Raji (cell line): ENCODE results near the gene BUB3.

Experiments used
- POLR2A ChIP-seq: IDR thresholded peaks from 2 replicates; pipeline ENCODE4 v1.6.1; 2011; ENCODE audit warnings: low read depth, low read length, control low read depth; ENCODE audit not compliant: insufficient read depth

BUB3 gene

DNA sequence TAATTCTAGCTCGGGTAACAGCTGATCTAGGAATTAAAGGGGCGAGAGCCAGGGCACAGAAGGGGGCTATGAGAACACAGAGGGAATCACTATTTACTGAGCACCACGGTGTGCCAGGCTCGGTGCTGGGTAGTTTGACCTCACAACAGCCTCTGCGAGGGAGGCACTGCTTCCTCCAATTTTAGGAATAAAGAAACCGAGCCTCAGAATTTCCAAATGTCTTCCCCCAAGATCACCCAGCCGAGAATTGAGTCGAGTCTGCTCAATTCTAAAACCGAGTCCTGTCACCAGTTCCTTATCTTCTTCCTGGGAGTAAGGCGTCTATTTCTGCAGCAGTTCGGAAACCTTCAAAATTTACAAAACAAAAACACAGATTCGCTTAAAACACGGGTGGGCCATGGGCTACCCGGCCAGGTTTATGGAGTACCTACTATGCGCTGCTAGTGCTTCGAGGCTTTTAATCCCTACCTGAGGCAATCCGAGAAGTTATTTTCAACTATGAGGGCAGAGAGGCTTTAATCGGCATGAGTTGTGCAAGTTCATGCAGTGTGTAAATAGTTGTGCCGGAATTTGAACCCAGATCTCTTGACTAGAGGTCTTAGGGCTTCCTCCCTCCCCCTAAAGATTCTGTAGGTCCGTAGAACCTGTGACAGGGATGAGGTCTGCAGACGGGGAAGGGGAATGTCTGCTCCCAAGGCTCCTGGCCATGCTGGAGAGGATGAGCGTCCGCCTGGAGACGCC, 7.1 kb upstream of the BUB3 start:
- TF ChIP-seq POLR2A = no peak

DNA sequence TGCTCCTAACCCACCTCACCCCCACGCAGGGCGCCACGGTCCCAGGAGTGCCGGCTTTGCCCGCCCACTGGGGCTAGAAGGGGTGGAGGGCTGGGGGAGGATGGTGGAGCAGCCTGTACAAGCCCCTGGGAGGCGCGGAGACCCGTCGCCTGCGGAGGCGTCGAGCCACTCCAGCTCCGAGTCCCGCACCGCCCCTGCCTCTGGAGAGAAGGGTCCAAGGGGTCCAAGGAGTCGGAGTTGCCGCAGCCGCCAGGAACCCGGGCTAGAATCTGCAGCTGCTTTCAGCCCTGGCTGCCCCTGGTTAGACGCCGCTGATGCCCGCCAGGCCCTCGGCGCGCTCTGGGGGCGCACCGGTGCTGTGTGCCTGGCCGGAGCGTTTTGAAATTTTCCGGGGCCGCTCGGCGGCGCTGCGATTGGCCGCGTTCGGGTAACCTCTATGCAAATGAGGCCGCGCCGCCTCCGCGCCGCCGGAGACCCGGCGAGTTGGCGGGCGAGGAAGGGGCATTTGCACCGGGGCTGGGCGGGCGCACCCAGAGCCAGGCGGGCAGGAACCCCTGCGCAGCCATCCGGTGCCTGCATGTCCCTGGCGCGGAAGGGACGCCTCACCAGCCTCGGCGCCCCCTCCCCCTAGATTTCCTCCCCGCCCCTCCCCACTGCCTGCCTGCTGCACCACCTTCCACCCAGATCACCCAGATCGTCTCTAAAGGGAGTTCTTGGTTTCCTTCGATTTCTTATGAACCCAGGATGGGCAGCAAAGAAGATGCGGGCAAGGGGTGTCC, 6.4 kb upstream of the BUB3 start, which contains the start of gene HMX2:
HMX2 (plus strand) TSS at position 502 of the 779 bp plus-strand sequence; CDS start at position 745, 243 bp downstream.
- TF ChIP-seq POLR2A = no peak

DNA sequence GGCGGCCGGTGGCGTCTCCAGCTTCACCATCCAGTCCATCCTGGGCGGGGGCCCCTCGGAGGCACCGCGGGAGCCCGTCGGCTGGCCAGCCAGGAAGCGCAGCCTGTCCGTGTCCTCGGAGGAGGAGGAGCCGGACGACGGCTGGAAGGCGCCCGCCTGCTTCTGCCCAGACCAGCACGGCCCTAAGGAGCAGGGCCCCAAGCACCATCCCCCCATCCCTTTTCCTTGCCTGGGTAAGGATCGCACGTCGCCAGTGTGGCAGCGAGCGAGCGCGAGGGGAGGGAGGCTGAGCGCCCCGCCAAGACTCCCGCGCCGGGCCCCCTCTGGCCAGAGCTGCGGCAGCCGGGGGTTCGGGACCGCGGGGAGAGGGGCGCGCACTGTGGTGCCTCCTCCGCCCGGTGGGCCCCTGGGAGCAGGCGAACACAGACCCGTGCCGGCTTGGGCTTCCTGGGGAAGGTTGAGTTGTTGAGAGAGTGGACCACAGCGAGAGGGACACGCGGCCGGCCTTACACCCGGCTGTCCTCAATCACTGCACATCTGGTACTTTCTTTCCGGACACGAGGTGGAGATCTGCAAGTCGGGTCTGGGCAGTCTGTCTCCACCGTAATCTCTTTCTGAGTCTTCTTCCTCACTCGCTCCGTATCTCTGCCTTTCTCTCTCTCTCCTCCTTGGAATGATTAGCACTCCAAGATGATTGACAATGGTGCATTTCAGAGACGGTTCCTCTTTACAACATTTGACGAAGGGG, 5.6 kb upstream of the BUB3 start:
- TF ChIP-seq POLR2A = no peak

DNA sequence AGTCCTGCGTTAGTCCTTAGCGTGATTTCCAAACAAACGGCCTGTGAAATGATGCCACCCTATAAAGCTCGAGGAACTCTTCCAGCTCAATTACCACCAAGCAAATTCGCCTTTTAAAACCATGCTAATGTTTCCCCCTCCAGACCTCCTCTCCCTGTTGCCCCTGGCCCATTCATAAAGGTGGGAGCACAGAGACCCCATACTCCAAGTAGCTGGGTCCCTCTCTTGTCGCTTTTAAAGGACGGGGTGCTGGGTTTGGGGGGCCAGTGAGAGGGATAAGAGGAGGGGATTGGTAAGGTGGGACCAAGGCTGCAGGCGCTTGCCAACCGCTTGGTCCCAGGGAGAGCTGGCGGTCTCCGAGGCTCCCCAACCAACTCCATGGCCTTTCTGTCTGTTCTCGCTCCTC, 5.0 kb upstream of the BUB3 start:
- no peak for TF ChIP-seq POLR2A

DNA sequence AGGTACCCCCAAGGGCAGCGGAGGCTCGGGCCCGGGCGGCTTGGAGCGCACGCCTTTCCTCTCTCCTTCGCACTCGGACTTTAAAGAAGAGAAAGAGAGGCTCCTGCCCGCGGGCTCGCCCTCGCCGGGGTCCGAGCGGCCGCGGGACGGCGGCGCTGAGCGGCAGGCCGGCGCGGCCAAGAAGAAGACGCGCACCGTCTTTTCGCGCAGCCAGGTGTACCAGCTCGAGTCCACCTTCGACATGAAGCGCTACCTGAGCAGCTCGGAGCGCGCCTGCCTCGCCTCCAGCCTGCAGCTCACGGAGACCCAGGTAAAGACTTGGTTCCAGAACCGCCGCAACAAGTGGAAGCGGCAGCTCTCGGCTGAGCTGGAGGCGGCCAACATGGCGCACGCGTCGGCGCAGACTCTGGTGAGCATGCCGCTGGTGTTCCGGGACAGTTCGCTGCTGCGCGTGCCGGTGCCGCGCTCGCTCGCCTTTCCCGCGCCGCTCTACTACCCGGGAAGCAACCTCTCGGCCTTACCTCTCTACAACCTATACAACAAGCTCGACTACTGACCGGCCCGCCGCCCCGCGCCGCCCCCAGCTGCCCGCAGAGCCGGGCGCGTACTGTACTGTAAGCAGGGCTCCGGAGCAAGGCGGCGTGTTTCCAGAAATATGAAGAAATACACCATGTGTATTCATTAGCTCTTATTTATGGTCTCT, 4.5 kb upstream of the BUB3 start:
- TF ChIP-seq POLR2A = no peak

DNA sequence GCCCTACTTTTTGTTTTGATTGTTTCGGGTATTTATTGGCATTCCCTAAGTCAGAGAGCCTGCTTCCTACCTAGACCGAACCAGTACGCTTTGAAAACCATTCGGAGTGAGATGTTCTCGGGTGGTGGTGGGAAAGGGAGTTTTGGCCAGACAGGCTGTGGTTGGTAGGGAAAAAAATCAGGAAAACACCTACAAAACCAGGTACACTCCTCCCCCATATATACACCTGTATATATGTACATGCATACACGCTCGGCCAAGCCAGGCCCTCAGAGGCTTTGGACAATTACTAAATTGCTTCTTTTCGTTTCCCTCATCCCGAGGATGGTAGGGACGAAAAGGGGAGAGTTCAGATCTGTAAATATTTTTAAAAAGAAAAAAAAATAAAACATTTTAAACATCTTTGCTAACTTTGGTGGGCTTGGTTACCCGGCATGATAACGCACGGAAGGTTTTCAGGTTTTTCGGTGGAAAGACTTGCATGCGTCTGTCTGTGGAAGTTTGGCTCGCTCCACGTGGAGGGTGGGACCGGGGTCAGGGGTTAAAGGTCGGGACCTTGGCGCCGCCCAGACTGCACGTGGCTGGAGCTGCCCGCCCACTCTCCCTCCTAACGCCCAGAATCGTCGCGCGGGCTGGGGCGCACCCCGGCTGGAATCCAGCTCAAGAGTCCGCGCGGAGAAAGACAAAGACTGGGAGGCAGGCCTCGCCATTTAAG, 3.8 kb upstream of the BUB3 start:
- no peak for TF ChIP-seq POLR2A

DNA sequence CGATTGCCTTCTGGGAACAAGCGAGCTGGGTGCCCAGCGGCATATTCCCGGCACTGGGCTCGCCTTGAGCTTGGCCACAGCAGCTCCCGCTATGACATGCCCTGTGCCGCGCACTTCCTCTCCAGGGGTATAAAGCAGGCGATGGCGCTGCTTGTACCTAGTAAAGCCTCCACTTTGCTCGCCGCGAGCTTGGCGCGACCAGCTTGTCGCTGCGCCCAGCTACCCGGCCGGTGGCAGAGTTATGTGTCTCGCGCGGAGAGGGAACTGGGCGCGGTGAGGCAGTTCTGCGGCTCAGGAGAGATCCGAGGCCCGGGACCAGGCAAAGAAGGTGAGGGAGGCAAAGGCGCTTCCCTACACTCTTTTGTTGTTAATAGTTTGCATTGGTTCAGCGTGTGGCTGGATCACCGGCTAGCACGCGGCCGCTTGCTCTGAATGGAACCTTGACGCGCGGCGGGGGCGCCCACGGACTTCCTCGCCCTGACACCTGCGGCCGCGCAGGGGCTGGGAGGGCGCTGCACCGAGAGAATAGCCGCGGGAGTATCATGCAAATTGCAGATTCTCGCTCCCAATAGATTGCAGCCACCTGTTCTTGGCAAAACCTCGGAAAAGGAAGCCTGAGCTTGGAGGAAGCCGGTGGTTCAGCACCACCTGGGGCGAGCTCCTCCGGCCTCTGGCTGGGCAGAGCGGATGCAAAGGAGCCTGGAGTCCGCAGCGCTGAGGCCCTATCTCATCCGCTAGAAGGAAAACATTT, 3.0 kb upstream of the BUB3 start:
- no peak for TF ChIP-seq POLR2A

DNA sequence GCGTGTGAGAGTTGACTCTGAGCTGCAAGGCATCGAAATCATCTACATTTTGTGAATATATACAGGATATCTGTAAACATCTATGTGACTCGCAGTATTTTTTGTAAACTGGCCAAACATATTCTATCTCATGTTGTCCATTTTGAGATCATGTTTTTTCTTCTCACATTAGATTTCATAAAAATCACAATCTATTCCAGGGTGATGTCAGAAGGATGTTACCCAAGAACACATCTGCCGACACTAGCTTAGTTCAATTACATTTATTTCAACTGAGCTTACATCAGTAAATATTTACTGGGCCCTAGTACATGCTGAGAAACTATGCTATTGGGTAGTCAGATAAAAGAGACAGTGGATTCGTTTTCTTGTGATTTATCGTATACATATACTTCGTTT, 2.5 kb upstream of the BUB3 start:
- TF ChIP-seq POLR2A = no peak

DNA sequence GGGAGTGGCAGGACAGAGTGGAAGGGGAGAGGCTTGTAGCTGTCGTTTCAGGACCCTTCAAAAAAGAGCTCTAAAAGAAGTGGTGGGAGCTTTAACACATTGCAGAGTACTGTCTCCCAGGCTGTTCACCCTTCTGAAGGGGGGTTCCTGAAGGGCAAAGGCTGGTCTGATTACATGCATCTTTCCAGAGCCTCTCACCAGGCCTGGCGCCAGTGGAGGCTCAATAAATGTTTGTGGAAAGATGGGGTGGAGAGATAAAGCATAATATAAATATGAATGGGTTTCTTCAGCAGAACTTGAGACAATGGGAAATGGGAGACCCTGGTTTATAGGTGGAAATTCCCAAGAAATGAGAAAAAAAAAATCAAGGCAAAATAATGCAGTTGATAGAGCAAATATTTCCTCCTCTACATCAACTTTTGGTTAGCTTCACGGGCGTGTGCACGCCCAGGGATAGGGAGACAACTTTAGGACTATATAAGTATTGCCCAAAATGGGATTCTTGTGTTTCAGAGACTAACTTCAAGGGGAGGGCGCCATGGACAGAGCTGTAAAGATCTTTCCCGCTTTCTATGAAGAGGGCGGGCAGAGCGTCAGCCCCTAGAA, 613 bp upstream of the BUB3 start:
- TF ChIP-seq POLR2A = no peak

DNA sequence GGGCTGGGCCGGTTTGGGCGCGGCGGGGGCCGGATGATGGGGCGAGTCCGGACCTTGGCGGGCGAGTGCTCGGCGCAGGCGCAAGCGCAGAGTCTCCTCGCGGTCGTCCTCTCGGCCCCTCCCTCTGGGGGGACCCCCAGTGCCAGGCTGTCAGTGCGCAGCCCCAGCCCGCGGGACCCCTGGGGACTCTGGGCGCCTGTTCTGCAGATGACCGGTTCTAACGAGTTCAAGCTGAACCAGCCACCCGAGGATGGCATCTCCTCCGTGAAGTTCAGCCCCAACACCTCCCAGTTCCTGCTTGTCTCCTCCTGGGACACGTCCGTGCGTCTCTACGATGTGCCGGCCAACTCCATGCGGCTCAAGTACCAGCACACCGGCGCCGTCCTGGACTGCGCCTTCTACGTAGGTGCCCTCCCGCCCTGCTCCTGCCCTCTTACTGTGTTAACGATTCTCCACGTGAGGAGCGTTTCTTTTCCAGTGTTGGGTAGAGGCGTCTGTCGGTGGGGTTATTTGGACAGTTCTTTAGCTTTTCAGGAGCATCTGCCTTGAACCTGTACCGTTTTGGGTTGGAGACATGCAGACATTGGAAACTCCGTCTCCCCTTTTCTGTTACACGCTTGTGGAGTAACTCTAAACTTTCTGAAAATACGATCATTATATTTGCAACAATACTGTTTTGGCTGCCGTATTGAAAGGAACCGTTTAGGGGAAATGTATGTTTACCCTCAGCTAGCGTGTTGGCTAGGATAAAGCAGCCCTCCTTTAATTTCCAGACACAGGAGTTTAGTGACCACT, 706 bp downstream of the BUB3 start:
- no peak for TF ChIP-seq POLR2A

DNA sequence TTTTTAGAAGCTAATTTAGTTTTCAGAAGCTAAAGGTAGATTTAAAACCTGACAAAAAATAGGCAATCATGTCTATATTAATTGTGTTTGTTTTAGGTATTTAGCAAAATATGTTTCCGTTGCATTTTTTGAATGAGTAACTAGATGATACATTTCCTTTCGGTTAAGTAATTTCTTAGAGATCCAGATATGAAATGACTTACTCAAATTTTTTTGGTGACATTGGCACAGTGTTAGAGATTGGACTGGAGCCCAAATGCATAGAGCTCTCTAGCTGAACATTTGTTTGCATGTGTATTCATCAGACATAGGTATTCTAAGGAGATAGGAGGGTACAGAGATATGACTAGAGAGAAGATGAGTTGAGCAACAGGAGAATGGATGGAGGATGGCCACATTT, 1.9 kb downstream of the BUB3 start:
- no peak for TF ChIP-seq POLR2A

DNA sequence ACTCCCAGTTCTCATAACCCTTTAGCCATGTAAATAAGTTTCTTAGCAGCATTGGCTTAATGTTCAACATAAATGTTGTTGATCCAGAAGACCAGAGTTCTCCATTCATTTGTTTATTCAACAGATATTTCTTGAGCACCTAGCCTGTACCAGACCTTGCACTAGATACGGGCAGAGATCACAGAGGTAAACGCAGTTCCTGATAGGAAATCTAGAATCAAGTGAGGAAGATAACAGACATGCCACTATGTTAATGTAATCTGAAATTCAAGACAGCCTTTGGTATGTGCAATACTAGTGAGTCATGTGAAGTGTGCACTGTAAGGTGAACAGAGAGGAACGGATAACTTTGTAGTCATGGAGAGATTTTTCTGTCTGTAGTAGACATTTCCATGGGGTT, 3.0 kb downstream of the BUB3 start:
- TF ChIP-seq POLR2A = no peak

DNA sequence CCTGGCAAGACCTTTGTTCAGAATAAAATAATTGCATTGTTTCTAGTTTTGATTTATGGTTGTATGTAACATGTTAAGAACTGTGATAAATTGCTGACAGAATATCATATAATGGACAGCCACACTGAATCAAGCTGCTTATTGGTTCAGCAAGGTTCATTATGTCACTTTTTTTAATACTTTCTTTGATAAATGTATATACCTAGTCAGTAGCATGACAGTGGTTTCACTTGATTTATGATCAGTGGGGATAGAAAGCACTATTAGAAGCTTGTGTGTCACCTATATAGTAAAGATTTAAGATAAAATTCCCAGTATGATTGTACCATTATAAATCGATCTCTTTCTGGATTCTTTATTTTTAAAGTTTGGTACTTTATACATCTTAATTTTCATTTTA, 4.5 kb downstream of the BUB3 start:
- no peak for TF ChIP-seq POLR2A
